K562 (cell line): ENCODE measurements around the gene CPED1. TPM values are rescaled to one million over a fixed set of nuclear protein-coding genes. Genes with fewer than 3 reads are reported as not detected.

Experiments used
- ASH1L ChIP-seq: fragments of 450-650 bp; IDR thresholded peaks from 2 replicates; pipeline ENCODE4 v1.6.1; 2018; ENCODE audit warnings: borderline replicate concordance, mild to moderate bottlenecking, low read depth; ENCODE audit not compliant: partially characterized antibody
- COPS2 ChIP-seq: fragments of 450-650 bp; conservative IDR thresholded peaks from 2 replicates; pipeline ENCODE4 v1.6.1; 2016; ENCODE audit warnings: mild to moderate bottlenecking, moderate library complexity
- ELF4 ChIP-seq: fragments of 450-650 bp; formaldehyde crosslinking; IDR thresholded peaks from 2 replicates; pipeline ENCODE4 v1.4.0; 2022; ENCODE audit warnings: missing genetic modification characterization
- ELK3 ChIP-seq: fragments of 450-650 bp; formaldehyde crosslinking; IDR thresholded peaks from 2 replicates; pipeline ENCODE4 v1.4.0; 2020; ENCODE audit warnings: mild to moderate bottlenecking
- GATAD2B ChIP-seq: fragments of 450-650 bp; IDR thresholded peaks from 2 replicates; pipeline ENCODE4 v1.6.1; 2017; ENCODE audit warnings: mild to moderate bottlenecking, borderline replicate concordance
- HNRNPK ChIP-seq: fragments of 200-400 bp; formaldehyde crosslinking; IDR thresholded peaks from one replicate; pipeline ENCODE4 v1.6.1; 2018; ENCODE audit warnings: mild to moderate bottlenecking, low read depth, low read length; ENCODE audit not compliant: poor library complexity, severe bottlenecking
- KLF6 ChIP-seq: fragments of 250-450 bp; sonication (Bioruptor Pico); IDR thresholded peaks from 2 replicates; pipeline ENCODE4 v1.4.0; 2020; ENCODE audit warnings: mild to moderate bottlenecking, moderate library complexity, borderline replicate concordance
- MTA2 ChIP-seq: fragments of 450-650 bp; IDR thresholded peaks from 2 replicates; pipeline ENCODE4 v1.6.1; 2016; ENCODE audit warnings: low read depth
- SRSF7 ChIP-seq: fragments of 200-400 bp; formaldehyde crosslinking; optimal IDR thresholded peaks from 2 replicates; pipeline ENCODE3; 2017; ENCODE audit warnings: mild to moderate bottlenecking, low read depth, low read length
- TCF7L2 ChIP-seq: fragments of 150-350 bp; IDR thresholded peaks from 2 replicates; pipeline ENCODE4 v1.6.1; 2016; ENCODE audit warnings: low read depth, mild to moderate bottlenecking, low read length, moderate library complexity
- TFE3 ChIP-seq: fragments of 450-650 bp; formaldehyde crosslinking; IDR thresholded peaks from 2 replicates; pipeline ENCODE4 v1.4.0; 2020; ENCODE audit warnings: mild to moderate bottlenecking, mixed read lengths
- THAP7 ChIP-seq: fragments of 250-450 bp; sonication (Bioruptor Pico); IDR thresholded peaks from 2 replicates; pipeline ENCODE4 v1.5.0; 2021
- ZNF12 ChIP-seq: sonication (generic); formaldehyde crosslinking; IDR thresholded peaks from 2 replicates; pipeline ENCODE4 v1.4.0; 2020; ENCODE audit warnings: mild to moderate bottlenecking, missing genetic modification reagents
- ZNF165 ChIP-seq: fragments of 250-450 bp; sonication (Bioruptor Pico); IDR thresholded peaks from 2 replicates; pipeline ENCODE4 v1.4.0; 2020; ENCODE audit warnings: borderline replicate concordance
- ZNF407 ChIP-seq: fragments of 450-650 bp; IDR thresholded peaks from 2 replicates; pipeline ENCODE4 v1.6.1; 2016; ENCODE audit warnings: low read depth
- ZNF695 ChIP-seq: fragments of 450-650 bp; formaldehyde crosslinking; IDR thresholded peaks from 2 replicates; pipeline ENCODE4 v1.4.0; 2020; ENCODE audit warnings: mild to moderate bottlenecking, moderate library complexity
- ZNF717 ChIP-seq: fragments of 250-450 bp; sonication (Bioruptor Pico); IDR thresholded peaks from 2 replicates; pipeline ENCODE4 v1.5.0; 2021
- ZNF75A ChIP-seq: fragments of 450-650 bp; formaldehyde crosslinking; IDR thresholded peaks from 2 replicates; pipeline ENCODE4 v1.4.0; 2020; ENCODE audit warnings: mild to moderate bottlenecking
- polyA plus RNA-seq, 8 experiments: library from polyadenylated mRNA; depleted of rRNA in 4 of 8; stranded (reverse) in 5 of 8; unstranded in 3 of 8; fragments of >200 nt; fragmentation: Nextera tagmentation in 2 of 8; fragmentation: Illumina TruSeq in 1 of 8; extraction: Ambion mirVana in 2 of 8; extraction: Trizol in 1 of 8; gene quantifications; 2 replicates each; pipeline versions ENCODE4 v1.2.1 to v1.2.3, GENCODE V29; 2011 to 2014; ENCODE audit warnings: inconsistent platforms in 1 of 8, missing spikeins in 1 of 8
- total RNA-seq, 7 experiments: library from RNA; depleted of rRNA in 6 of 7; stranded (reverse); fragments of >200 nt in 6 of 7; fragmentation: Illumina TruSeq in 2 of 7; extraction: Trizol in 2 of 7; gene quantifications; 2 replicates each; pipeline versions ENCODE4 v1.2.1 to v1.2.3, GENCODE V29; 2011 to 2021; ENCODE audit warnings: low replicate concordance in 1 of 7

Gene CPED1
- total and polyA plus RNA-seq, 9 of the 15 experiments (the other 6 are each of a cell fraction or from before 2014, with no cell fraction given), result 195 to 393 (median 290) TPM

GRCh38 chr7:121081327-121081936, 92.9 kb downstream of the CPED1 start (continued):
- TF ChIP-seq THAP7 (CRISPR knock-in tag) (0 out of 2 replicates have a peak, but pooled peaks have one; percentile 50), TFE3 (CRISPR knock-in tag) (no peak), ELF4 (CRISPR knock-in tag) (no peak), SRSF7 (no peak), ZNF407 (no peak), ZNF717 (peak; percentile 95), ZNF165 (CRISPR knock-in tag) (no peak), ZNF12 (CRISPR knock-in tag) (no peak), HNRNPK (no peak), GATAD2B (no peak), COPS2 (no peak), MTA2 (no peak), ELK3 (CRISPR knock-in tag) (no peak; the same call in 1 of the 2 replicates), TCF7L2 (no peak), ZNF695 (no peak), ASH1L (no peak), ZNF75A (CRISPR knock-in tag) (no peak), KLF6 (CRISPR knock-in tag) (no peak)
